GM23248 (cell line): Measurements from ENCODE around the gene MAST3.

Experiments used
- EZH2 ChIP-seq: fragments of 200-600 bp; sonication (generic); IDR thresholded peaks from 2 replicates; pipeline ENCODE4 v1.6.1; 2018; ENCODE audit warnings: antibody characterized with exemption, mild to moderate bottlenecking; ENCODE audit not compliant: insufficient read depth, poor library complexity, severe bottlenecking
- EZH2phosphoT487 ChIP-seq: fragments of 200-600 bp; sonication (generic); IDR thresholded peaks from 2 replicates; pipeline ENCODE4 v1.6.1; 2018; ENCODE audit warnings: antibody characterized with exemption, moderate library complexity, mild to moderate bottlenecking, low read depth; ENCODE audit not compliant: insufficient read depth

- no peak for TF ChIP-seq EZH2
- TF ChIP-seq EZH2phosphoT487: no peak
Measured at GRCh38 chr19:18155095-18156087, 57.8 kb downstream of the MAST3 start.
